HPDE6-E6E7 (cell line): Measurements from ENCODE around the gene ZGRF1.
"Not testable (repeated sequence)": the region's sequence is repeated elsewhere in the genome, so short reads cannot be mapped to it uniquely, and the experiment has no call there.

ENCODE experiments used
- DNase-seq: peaks from one replicate; pipeline ENCODE4 v3.0.0; 2011; ENCODE audit warnings: missing footprints; ENCODE audit errors: extremely low spot score

Gene ZGRF1, protein sequence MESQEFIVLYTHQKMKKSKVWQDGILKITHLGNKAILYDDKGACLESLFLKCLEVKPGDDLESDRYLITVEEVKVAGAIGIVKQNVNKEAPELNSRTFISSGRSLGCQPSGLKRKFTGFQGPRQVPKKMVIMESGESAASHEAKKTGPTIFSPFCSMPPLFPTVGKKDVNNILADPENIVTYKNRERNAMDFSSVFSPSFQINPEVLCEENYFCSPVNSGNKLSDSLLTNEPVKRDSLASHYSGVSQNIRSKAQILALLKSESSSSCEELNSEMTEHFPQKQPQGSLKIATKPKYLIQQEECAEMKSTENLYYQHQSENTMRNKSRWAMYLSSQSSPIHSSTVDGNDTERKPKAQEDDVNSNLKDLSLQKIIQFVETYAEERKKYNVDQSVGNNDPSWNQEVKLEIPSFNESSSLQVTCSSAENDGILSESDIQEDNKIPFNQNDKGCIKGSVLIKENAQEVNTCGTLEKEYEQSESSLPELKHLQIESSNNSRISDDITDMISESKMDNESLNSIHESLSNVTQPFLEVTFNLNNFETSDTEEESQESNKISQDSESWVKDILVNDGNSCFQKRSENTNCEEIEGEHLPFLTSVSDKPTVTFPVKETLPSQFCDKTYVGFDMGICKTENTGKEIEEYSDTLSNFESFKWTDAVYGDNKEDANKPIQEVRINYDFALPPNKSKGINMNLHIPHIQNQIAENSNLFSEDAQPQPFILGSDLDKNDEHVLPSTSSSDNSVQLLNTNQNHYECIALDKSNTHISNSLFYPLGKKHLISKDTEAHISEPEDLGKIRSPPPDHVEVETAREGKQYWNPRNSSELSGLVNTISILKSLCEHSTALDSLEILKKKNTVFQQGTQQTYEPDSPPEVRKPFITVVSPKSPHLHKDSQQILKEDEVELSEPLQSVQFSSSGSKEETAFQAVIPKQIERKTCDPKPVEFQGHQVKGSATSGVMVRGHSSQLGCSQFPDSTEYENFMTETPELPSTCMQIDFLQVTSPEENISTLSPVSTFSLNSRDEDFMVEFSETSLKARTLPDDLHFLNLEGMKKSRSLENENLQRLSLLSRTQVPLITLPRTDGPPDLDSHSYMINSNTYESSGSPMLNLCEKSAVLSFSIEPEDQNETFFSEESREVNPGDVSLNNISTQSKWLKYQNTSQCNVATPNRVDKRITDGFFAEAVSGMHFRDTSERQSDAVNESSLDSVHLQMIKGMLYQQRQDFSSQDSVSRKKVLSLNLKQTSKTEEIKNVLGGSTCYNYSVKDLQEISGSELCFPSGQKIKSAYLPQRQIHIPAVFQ (N-terminal part only)

GRCh38 chr4:112636688-112637551 lies at the start of gene ZGRF1, which contains the start of gene LARP7:
ZGRF1 (minus strand) TSS chr4:112636909; CDS start chr4:112633176, 3,733 bp downstream.
LARP7 (plus strand) TSS chr4:112637143; CDS start chr4:112644670, 7,527 bp downstream.
- DNase-seq: peak; percentile 85

GRCh38 chr4:112680996-112681395 lies 44.3 kb upstream of the ZGRF1 start:
- no peak for DNase-seq

DNA sequence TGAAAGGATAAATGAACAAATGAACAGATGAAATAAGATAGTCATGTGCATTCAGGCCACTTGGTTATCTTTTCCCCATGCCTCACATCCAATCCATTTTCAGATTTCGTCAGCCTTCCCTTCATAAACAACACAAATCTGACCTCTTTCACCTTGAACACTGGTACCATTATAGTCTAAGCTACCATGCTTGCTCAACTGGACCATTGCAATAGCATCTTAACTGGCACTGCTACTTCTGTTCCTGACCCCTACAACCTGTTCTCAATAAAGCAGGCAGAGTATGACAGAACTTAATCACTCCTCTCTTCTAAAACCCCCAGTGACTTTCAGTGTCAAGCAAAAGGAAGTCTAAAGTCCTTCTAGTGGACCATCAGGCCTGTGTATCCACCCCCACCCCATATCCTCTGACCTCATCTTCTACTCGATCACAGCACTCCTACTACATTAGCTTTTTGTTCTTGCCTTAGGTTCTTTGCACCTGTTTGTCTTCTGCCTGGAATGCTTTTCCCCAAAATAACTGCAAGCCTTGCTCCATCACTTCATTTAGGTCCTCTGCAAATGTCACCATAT lies 40.9 kb upstream of the ZGRF1 start:
- DNase-seq: no peak

DNA sequence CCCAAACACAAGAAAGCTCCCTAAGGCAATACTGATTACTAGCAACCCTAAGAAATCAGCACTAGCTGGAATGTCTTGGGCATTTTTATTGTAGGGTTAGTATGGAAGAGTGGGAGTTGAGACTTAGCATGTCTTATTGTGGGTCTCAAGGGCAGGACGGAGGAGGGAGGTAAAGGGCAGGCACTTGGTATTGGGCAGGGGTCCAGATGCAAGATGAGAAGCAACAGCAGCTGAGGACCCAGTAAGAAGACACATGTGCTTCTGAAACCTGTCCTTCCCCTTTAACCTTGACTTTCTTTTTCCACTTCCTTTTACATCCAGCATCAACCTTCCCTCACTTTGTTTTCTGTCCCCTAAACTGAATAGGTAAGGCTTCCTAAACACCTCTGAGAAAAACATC lies 37.7 kb upstream of the ZGRF1 start:
- DNase-seq: no peak

DNA sequence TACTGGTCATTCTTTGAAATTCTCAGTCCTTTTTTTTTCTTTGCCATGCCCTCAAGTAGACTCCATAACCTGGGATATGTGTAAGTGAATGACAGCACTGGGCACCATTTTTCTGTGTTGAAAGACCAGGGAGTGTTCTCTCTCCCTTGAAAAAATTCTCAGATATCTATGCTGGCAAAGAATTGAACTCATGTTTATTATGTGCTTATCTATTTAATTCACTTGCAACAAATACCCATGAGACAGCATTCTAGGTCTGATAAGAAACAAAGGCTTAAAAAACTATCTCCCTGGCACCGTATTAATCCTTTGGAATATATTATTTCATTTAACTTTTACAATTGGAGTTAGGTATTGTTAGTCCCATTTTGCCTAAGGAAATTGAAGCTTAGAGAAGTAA lies 37.0 kb upstream of the ZGRF1 start:
- no peak for DNase-seq

- no peak for DNase-seq
These were observed 36.4 kb upstream of the ZGRF1 start for GRCh38 chr4:112673076-112673475.

DNA sequence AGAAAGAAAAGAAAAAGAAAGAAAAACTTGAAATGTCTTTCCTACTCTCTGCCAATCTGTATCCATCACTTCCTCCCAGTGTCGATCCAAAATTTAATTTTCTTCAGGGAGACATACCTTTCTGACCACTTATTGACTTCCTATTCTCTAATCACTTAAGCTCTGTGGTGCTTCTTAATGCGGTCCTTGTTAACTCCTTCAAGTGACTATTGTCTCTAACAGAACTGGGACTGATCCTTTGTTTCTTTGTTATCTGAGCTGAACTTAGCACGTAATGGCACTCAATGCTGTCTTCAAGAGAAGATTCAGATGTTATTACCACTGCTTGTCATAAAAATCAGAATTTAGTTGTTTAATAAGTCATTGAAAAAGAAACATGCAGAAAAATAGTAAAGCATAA lies 31.4 kb upstream of the ZGRF1 start:
- no peak for DNase-seq

- DNase-seq: no peak
These were observed 27.9 kb upstream of the ZGRF1 start for GRCh38 chr4:112664611-112665010.

- not testable (repeated sequence) for DNase-seq
These were observed 19.4 kb upstream of the ZGRF1 start for GRCh38 chr4:112656115-112656514.

DNA sequence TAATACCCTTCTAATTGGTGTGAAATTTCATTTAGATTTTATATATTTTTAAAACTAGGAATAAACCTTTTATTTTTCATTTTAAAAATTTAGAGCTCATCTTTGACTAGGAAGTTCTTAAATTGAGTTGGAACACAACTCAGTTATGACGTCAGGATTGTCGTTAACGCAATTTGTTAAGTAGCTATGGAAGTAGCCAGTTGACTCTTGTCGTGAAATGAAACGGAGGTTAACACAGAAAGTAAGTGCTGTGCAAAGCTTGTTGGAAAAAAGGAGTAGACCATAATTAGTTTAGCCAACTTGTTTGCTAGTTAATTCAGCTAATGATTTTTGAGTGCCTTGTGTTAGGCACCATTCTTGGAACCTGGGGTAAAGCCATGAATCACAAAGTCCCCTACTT lies 18.6 kb upstream of the ZGRF1 start:
- no peak for DNase-seq

GRCh38 chr4:112652216-112652615 lies 15.5 kb upstream of the ZGRF1 start:
- DNase-seq: no peak

GRCh38 chr4:112651641-112652040 lies 14.9 kb upstream of the ZGRF1 start:
- DNase-seq: no peak

- no peak for DNase-seq
These were observed 13.6 kb upstream of the ZGRF1 start for GRCh38 chr4:112650332-112650731.

DNA sequence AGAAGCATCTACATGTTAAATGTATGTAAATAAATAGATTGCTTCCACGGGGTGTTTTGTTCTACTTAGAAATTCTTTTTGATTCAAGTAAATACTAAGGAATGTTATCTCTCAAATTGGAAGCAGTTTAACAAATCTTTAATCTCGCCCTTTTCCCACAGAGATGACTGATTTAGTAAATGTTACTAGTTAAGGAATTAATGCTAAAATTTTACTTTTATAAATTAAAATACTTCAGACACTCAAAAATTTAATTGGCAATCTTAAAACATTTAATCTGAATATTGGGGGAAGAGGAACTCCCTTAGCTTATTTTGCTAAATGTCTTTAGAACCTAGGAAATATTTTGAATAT lies 12.3 kb upstream of the ZGRF1 start:
- no peak for DNase-seq

DNA sequence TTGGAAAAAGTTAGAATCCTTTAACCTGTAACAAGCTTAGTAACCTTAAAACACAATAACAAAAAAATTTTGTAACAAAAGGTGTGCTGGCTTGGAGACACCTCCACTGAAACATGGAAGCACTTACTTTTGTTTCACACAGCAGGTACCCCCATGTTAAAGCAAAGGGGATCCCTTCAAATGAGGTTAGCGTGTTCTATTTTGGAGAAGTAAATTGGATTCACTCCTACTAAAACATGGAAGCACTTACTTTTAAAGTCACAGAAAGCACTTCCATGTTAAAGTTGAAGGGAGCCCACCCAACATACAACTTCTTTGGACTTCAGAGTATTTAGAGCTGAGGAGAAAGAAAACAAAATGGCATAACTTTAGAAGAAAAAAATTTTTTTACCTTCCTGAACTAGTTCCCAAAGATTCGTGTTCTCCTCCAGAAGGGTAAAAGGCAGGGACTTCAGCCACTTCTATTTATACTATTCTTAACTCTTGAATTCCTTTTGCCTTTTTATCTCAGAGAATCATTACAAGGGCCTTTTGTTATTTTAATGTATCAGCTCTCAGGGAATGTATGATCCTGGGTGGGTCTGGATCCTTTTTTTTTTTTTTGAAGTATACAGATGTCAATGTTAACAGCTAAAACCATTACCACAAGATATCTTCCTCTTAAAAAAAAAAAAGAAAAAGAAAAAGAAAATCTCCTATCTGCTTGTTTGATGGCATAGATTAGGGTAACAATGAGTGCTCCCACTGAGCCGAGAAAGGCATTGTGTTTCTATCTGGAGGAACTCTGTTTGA lies 11.8 kb upstream of the ZGRF1 start:
- DNase-seq: no peak

DNA sequence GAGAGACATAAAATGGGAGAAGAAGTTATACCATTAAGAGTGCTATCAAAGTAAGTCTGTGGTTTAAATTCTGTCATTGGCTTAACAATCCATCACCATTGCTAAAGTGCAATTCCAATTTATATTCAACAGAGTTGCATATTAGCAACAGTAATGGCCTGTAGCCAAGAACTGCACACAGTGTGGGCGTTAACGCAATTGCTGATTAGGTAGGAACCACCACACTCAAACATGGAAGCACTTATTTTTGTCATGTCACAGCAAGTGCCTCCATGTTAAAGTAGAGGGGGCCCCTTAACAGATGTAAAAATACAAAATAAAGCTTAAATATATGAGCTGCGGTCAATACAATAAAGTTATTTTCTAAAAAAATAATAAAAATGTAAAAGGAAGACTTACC lies 11.1 kb upstream of the ZGRF1 start:
- DNase-seq: no peak

DNA sequence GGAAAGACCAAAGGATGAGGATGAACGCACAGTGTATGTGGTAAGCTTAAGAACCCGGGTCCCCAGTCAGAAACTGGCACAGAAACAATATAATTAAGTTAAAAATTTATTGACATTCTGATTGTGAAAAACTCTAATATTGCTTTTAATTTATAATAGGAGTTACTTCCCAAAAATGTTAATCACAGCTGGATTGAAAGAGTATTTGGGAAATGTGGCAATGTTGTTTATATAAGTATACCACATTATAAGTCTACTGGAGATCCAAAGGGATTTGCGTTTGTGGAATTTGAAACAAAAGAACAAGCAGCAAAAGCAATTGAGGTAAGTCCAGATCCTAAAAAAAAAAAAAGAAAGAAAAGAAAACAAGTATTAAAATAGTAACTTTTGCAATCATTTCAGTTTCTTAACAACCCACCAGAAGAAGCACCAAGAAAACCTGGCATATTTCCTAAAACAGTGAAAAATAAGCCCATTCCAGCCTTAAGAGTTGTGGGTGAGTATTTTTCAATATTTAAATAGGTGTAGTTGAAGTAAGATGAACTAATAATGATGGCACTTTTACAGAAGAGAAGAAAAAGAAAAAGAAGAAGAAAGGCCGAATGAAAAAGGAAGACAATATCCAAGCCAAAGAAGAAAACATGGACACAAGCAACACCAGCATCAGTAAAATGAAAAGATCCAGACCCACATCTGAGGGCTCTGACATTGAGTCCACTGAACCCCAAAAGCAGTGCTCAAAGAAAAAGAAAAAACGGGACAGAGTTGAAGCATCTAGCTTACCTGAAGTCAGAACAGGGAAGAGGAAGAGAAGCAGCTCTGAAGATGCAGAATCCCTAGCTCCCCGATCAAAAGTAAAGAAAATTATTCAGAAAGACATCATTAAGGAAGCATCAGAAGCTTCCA lies 10.2 kb upstream of the ZGRF1 start:
- DNase-seq: no peak

- no peak for DNase-seq
These were observed 9.0 kb upstream of the ZGRF1 start for GRCh38 chr4:112645541-112646329.
